Activated CD4-positive, alpha-beta T cell treated with anti-CD3 and anti-CD28 coated beads, Interleukin-2, Interleukin-4, amounts not matched to agents 100 ng/mL and 50 ng/mL, durations not matched to agents 16 hours and 8 hours (primary cell): Measurements from ENCODE around the gene LYPLAL1.
A peak's percentile ranks its signal among the peaks of the same experiment; 100 is the strongest.
"Not testable (repeated sequence)": the region's sequence is repeated elsewhere in the genome, so short reads cannot be mapped to it uniquely, and the experiment has no call there.

ENCODE experiments used
- DNase-seq: peaks from one replicate; pipeline ENCODE4 v3.0.0-alpha.2; 2020; ENCODE audit warnings: low spot score

The LYPLAL1 gene

DNA sequence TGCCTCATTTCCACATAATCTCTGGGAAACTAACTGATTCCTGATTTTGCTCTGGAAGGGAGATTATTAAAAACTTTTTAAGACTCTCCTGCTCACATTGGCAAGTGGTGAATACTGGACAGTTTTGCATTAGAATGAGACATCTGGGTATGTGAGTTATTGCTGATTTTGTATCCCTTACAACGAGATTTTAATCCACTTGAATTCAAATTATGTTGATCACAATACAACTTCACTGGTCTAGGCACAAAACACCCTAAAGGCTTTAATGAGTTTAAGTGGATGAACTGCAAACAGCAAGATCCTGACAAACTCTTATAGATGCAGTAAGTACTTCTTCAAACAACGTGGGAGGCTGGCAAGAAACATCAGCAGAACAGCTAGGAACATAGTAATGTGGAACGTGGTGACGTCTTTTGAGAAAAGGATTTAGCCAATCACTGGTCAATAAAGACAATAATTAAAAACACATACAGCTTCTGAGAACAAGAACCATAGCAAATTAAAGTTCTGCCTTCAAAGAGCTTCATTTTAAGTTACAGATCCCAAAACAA, 10.2 kb upstream of the LYPLAL1 start:
- DNase-seq, result no peak

DNA sequence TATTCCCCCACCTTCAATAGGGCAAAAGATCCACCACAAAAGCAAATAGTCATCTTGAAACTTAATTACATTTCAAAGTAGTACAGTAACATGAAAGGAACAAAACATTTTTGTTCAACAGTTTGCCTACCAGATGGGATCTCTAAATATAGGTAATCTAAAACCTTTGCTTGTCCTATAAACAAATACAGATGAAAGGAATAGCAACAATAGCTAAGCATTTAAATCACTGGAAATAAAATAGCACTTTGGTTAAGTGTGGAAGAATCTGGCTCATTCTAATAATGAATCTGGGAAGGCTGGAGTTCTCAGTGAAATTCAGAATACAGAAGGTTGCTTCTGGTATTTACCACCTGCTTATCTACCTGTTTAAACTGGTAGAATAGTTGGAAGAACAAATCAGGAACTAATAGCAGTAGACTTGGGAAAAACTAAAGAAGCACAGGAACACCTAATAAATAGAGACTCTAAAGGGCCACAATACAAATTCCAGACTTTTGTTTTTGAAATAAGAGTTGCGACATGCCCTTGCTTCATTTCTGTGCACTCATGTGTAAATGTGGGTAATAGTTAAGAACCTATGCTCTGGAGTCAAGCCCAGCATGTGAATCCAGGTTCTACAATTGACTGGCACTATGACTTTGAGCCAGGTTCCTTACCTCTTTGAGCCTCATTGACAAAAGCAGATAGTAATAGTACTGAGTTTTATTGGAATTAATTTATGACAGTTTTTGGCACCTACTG, 2.3 kb upstream of the LYPLAL1 start:
- DNase-seq, result no peak

DNA sequence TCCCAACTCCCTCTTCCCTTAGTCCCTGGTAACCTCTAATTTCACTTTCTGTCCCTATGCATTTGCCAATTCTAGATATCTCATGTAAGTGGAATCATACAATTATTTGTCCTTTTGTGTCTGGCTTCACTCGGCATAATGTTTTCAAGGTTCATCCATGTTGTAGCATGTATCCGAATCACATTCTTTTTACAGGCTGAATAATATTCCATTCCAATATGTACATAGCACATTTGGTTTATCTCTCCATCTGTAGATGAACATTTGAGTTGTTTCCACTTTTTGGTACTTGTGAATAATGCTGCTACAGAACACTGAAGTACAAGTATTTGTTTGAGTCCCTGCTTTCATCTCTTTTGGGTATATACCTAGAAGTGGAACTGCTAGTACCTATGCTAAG, 857 bp upstream of the LYPLAL1 start:
- DNase-seq, result no peak

DNA sequence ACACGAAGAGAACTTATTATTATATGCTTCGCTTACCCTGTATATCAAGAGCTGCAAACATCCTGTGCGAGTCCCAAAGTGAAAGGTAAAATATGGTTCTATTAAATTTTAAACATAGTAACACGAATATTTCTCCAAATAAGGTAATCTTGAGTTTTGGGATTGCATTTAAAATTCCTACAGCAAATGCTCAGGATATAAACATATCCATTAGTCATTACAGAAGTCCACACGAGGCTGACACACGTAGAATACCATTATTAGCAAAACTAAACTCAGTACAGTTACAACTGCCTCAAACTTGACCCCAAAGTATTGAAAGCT, 282 bp upstream of the LYPLAL1 start:
- DNase-seq, result no peak

DNA sequence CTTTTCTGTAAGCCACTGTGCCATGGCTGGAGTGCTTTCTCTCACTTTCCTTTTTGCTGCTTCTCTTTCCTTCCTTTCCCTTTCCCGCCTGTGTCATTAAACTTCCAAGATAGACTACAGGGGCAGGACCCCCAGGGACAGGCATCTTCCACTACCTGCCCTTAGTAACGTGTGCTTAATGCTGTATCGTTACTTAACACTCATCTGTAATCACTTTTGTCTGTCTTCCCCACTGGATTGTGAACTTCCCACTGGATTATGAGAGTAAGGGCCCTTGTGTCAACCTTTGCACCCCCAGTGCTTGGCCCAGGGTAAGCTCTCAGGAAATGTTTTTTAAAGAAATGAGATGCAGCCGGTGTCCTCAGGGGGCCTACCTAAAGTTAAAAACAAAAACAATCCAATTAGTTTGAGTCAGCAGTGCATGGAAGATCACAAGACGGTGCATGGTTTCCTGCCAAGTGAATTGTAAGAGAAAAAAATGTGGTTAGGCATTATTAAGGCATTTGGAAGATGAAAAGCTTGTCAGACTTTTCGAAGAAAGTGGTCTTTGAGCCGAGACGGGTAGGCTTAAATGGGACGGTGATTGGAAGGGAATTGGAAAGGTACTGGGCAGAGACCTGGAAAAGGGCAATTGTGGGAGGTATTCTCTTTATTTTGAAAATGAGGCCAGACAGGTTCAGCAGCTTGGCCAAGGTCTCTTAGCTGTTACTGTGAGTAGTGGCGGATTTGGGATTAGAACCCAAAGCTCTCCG, 958 bp downstream of the LYPLAL1 start:
- peak; percentile 35 for DNase-seq

GRCh38 chr1:219175212-219175564, 1.5 kb downstream of the LYPLAL1 start:
- DNase-seq, result no peak

GRCh38 chr1:219176168-219176567, 2.5 kb downstream of the LYPLAL1 start:
- DNase-seq, result no peak

DNA sequence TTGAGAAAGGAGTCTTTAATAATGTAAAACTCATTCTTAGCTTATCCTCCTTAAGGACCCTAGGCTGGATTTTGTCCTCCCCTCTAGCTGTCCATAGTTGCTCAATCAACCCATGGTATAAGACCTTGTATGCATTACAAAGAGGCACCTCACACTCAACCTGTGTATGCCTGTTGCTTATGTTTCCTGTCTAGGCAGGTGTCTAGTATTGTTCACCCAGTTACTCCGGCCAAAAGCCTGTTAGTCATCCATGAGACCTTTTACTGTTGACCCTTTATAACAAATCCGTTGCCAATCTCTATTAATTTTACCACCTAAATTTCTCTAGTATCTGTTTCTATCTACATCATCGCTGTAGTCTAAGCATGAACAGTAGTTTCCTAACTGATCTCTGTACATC, 3.7 kb downstream of the LYPLAL1 start:
- DNase-seq, result peak; percentile 22

DNA sequence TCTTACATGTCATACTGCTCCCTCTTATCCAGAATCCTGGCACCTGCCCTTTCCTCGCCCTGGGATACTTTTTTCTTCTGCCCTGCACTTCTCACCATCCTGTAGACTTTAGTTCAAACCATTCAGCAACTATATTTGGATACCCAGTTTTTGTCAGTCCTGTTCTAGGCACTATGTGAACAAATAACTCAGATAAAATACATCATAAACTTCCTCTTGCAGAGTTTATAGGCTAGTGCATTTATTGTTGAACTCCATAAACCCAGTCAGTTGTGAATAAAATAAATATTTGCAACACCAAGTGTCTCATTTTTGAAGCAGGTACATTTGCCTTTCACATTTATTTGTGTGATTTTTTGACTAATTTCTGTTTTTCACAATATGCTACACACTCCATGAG, 4.3 kb downstream of the LYPLAL1 start:
- no peak for DNase-seq

- DNase-seq, result no peak
Measured at GRCh38 chr1:219179293-219179692, 5.6 kb downstream of the LYPLAL1 start.

DNA sequence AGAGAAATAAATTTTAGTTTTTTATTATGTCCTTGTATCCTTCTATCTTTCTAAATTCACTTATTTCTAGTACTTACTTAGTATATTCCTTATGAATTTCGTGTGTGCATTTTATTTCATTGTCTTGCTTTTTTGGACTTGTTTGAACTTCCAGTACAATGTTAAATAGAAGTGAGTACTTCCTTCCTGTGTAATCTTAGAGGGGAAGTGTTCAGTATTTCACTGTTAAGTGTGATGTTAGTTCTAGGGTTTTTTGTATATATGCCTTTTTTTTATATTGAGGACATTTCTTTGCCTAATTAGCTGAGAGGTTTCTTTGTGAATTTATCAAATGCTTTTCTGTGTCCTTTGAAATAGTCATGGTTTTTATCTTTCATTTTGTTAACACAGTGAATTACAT, 10.7 kb downstream of the LYPLAL1 start:
- DNase-seq, result no peak

GRCh38 chr1:219185486-219186117, 11.9 kb downstream of the LYPLAL1 start:
- no peak for DNase-seq

DNA sequence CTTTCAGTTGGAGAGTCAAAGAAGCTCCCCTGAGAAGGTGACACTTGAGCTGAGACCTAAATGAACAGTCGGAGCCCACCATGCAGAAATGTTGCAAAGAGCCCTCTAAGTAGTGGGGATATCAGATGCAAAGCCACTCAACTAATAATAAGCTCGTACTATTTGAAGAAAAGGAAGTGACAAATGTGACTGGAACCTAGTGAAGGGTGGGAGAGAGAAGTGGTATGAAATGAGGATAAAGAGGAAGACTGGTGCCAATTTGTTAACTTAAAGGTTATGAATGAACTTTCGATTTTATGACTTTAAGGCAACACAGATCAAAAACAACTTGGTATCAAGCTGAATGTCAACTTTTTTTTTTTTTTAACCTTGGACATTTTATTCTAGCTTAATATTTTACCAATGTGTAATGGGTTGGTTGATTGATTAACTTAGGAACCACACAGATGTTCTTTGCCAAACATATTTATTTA, 14.7 kb downstream of the LYPLAL1 start:
- DNase-seq, result no peak

GRCh38 chr1:219189021-219189824, 15.5 kb downstream of the LYPLAL1 start:
- DNase-seq, result peak; percentile 71

DNA sequence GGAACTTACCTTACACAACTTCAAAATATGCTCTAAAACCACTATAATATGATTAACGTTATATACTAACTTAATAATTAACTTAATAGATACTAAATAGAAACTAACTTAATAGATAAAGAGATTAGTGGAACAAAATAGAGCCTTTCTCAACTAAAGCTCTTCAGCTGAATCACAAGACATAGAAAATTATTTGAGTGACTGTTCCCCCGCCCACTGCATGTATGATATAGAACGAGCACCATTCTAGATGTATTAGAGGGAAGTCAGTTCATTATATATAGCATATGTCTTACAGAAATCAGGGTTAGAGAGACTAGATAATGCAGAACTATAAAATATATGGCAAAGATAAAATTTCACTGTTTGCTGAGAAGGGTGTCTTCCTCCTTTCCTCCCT, 16.3 kb downstream of the LYPLAL1 start:
- no peak for DNase-seq

GRCh38 chr1:219190605-219191004, 16.9 kb downstream of the LYPLAL1 start:
- DNase-seq, result no peak

DNA sequence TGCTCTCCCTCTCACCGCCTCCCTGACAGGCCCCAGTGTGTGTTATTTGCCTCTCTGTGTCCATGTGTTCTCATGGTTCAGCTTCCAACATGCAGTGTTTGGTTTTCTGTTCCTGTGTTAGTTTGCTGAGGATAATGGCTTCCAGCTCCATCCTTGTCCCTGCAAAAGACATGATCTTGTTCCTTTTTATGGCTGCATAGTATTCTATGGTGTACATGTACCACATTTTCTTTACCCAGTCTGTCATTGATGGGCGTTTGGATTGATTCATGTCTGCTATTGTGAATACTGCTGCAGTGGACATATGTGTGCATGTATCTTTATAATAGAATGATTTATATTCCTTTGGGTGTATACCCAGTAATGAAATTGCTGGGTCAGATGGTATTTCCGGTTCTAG, 22.2 kb downstream of the LYPLAL1 start:
- DNase-seq, result not testable (repeated sequence)

GRCh38 chr1:219201656-219202055, 28.0 kb downstream of the LYPLAL1 start:
- DNase-seq, result no peak

- no peak for DNase-seq
Measured at GRCh38 chr1:219202567-219202966, 28.9 kb downstream of the LYPLAL1 start.

GRCh38 chr1:219206350-219206749, 32.7 kb downstream of the LYPLAL1 start:
- no peak for DNase-seq

GRCh38 chr1:219209578-219209977, 35.9 kb downstream of the LYPLAL1 start:
- no peak for DNase-seq

GRCh38 chr1:219210067-219210466, 36.4 kb downstream of the LYPLAL1 start:
- DNase-seq, result no peak
